GM21528 (cell line): ENCODE data around the gene CUL7.
"Not testable (repeated sequence)": the region's sequence is repeated elsewhere in the genome, so short reads cannot be mapped to it uniquely, and the experiment has no call there.

Experiments used
- ATAC-seq: cut with Tn5 transposase; IDR thresholded peaks from one replicate; pipeline ENCODE4 v1.9.1; 2021; ENCODE audit warnings: mild to moderate bottlenecking, moderate library complexity; ENCODE audit not compliant: unreplicated experiment, low FRiP score

CUL7 gene

GRCh38 chr6:43020052-43020705, 33.5 kb downstream of the CUL7 start:
- no peak for ATAC-seq

GRCh38 chr6:43019152-43019551, 34.5 kb downstream of the CUL7 start:
- ATAC-seq, result no peak

GRCh38 chr6:43016943-43017334, 36.7 kb downstream of the CUL7 start:
- no peak for ATAC-seq

GRCh38 chr6:43016176-43016942, 37.3 kb downstream of the CUL7 start:
- ATAC-seq, result no peak

- ATAC-seq, result no peak
These were observed 39.2 kb downstream of the CUL7 start for GRCh38 chr6:43014434-43014909.

GRCh38 chr6:43013843-43014433, 39.7 kb downstream of the CUL7 start, which contains the start of the genes KLHDC3 and MEA1:
KLHDC3 (plus strand) TSS chr6:43014249; CDS start chr6:43017193, 2,944 bp downstream.
MEA1 (minus strand) TSS chr6:43013946; CDS start chr6:43013813, 133 bp downstream.
- peak; percentile 90 for ATAC-seq

GRCh38 chr6:43013097-43013842, 40.4 kb downstream of the CUL7 start:
- peak; percentile 6 for ATAC-seq

GRCh38 chr6:43012364-43012763, 41.3 kb downstream of the CUL7 start:
- no peak for ATAC-seq

GRCh38 chr6:43011207-43011606, 42.4 kb downstream of the CUL7 start:
- ATAC-seq, result no peak

GRCh38 chr6:43009124-43009523, 44.5 kb downstream of the CUL7 start:
- ATAC-seq, result no peak

- ATAC-seq, result no peak
These were observed 46.5 kb downstream of the CUL7 start for GRCh38 chr6:43007126-43007525.

- ATAC-seq, result no peak
These were observed 47.4 kb downstream of the CUL7 start for GRCh38 chr6:43006251-43006650.

GRCh38 chr6:43005844-43006243, 47.8 kb downstream of the CUL7 start:
- ATAC-seq, result no peak

- no peak for ATAC-seq
These were observed 51.8 kb downstream of the CUL7 start for GRCh38 chr6:43001843-43002242.

GRCh38 chr6:42998205-42998604, 55.4 kb downstream of the CUL7 start:
- ATAC-seq, result not testable (repeated sequence)

- ATAC-seq, result no peak
These were observed 57.1 kb downstream of the CUL7 start for GRCh38 chr6:42996513-42996912.

GRCh38 chr6:42993445-42993844, 60.2 kb downstream of the CUL7 start:
- no peak for ATAC-seq

- ATAC-seq, result no peak
These were observed 63.7 kb downstream of the CUL7 start for GRCh38 chr6:42989923-42990322.

GRCh38 chr6:42988486-42989020, 65.1 kb downstream of the CUL7 start:
- ATAC-seq, result no peak
